NCI-H187 (cell line): ENCODE results near the gene CGNL1.
A peak's percentile ranks its signal among the peaks of the same experiment; 100 is the strongest.

Experiments used
- DNase-seq, 2 experiments: peaks; one replicate each; lab custom pipeline; 2025; lab: John Stamatoyannopoulos, UW

The CGNL1 gene

GRCh38 chr15:57500979-57501576, 124.8 kb downstream of the CGNL1 start:
- no peak for DNase-seq

- no peak for DNase-seq
Observed at GRCh38 chr15:57502116-57502515, 125.8 kb downstream of the CGNL1 start.

- no peak for DNase-seq
Observed at GRCh38 chr15:57503051-57503702, 126.9 kb downstream of the CGNL1 start.

- no peak for DNase-seq
Observed at GRCh38 chr15:57503911-57504598, 127.8 kb downstream of the CGNL1 start.

GRCh38 chr15:57504599-57504940, 128.3 kb downstream of the CGNL1 start:
- DNase-seq: no peak

- DNase-seq: no peak
Observed at GRCh38 chr15:57505056-57505715, 128.9 kb downstream of the CGNL1 start.

GRCh38 chr15:57505949-57506391, 129.7 kb downstream of the CGNL1 start:
- DNase-seq: no peak

GRCh38 chr15:57506422-57506821, 130.1 kb downstream of the CGNL1 start:
- DNase-seq: no peak

GRCh38 chr15:57507111-57507510, 130.8 kb downstream of the CGNL1 start:
- DNase-seq: no peak

GRCh38 chr15:57509126-57509525, 132.8 kb downstream of the CGNL1 start:
- DNase-seq: no peak

- no peak for DNase-seq
Observed at GRCh38 chr15:57509965-57510364, 133.7 kb downstream of the CGNL1 start.

- peak in 1 of 2 experiments; percentile 17 for DNase-seq
Observed at GRCh38 chr15:57510647-57511046, 134.3 kb downstream of the CGNL1 start.

- DNase-seq: no peak
Observed at GRCh38 chr15:57516327-57517029, 140.2 kb downstream of the CGNL1 start.

- no peak for DNase-seq
Observed at GRCh38 chr15:57517030-57517671, 140.8 kb downstream of the CGNL1 start.

GRCh38 chr15:57518779-57519405, 142.6 kb downstream of the CGNL1 start:
- no peak for DNase-seq

- DNase-seq: no peak
Observed at GRCh38 chr15:57519806-57520205, 143.5 kb downstream of the CGNL1 start.

- no peak for DNase-seq
Observed at GRCh38 chr15:57521503-57521902, 145.2 kb downstream of the CGNL1 start.

- no peak for DNase-seq
Observed at GRCh38 chr15:57522148-57522547, 145.8 kb downstream of the CGNL1 start.

GRCh38 chr15:57525581-57525980, 149.3 kb downstream of the CGNL1 start:
- no peak for DNase-seq

GRCh38 chr15:57526076-57526475, 149.8 kb downstream of the CGNL1 start:
- no peak for DNase-seq

GRCh38 chr15:57526615-57527014, 150.3 kb downstream of the CGNL1 start:
- DNase-seq: no peak
